ENCODE measurements around the gene PLEKHA7.
"Not testable (repeated sequence)": the region's sequence is repeated elsewhere in the genome, so short reads cannot be mapped to it uniquely, and the experiment has no call there.

PLEKHA7 gene

DNA sequence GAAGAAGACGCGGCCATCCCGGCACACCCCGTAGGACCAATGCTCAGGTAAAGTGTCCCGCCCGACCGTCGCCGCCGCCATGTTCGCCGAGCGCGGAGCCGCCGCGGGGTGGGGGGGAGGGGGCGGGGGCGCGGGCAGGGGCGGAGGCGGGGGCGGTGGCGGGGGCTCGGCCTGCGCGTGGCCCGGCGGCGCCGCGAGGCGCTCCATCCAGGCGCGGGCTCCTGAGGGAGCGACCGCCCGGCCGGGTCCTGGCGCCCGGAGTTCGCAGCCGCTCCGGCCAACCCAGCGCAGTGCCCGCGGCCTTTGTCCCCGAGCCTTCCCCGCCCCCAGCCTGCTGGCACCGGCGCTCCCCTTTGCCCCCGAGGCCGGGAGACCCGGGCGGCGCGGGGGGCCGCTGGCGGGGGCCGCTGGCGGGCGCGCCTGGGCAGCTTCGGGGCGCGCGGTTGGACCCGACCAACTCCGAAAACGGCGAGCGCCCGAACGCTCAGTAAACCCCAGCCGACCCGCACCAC lies at the start of gene PLEKHA7:
Gene PLEKHA7 (minus strand): TSS at position 94 of the 512 bp plus-strand sequence. CDS start 13 bp downstream, at position 81.
- DNase-seq: no peak

- peak; percentile 48 for DNase-seq
These were observed 49.2 kb upstream of the PLEKHA7 start for GRCh38 chr11:17063171-17064002.

- not testable (repeated sequence) for DNase-seq
These were observed 36.9 kb upstream of the PLEKHA7 start for GRCh38 chr11:17051146-17051545.

DNA sequence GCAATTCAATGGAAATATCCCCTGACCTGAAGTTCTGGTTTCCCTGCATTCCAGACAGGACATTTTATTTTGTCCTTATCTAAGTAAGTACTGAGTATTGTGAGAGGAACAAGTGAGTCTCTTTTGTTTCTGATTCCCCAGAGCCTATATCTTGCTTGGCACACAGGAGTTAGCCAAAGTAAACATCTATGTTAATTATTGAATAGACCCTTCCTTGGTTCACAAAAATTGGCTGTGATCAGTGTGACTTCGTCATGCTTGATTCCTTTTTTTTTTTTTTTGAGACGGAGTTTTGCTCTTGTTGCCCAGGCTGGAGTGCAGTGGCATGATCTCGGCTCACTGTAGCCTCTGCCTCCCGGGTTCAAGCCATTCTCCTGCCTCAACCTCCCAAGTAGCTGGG lies 34.3 kb upstream of the PLEKHA7 start:
- not testable (repeated sequence) for DNase-seq

GRCh38 chr11:17046690-17047089 lies 32.5 kb upstream of the PLEKHA7 start:
- no peak for DNase-seq

- peak; percentile 13 for DNase-seq
These were observed 22.7 kb upstream of the PLEKHA7 start for GRCh38 chr11:17036666-17037658.

GRCh38 chr11:17034027-17034426 lies 19.8 kb upstream of the PLEKHA7 start:
- DNase-seq: not testable (repeated sequence)

DNA sequence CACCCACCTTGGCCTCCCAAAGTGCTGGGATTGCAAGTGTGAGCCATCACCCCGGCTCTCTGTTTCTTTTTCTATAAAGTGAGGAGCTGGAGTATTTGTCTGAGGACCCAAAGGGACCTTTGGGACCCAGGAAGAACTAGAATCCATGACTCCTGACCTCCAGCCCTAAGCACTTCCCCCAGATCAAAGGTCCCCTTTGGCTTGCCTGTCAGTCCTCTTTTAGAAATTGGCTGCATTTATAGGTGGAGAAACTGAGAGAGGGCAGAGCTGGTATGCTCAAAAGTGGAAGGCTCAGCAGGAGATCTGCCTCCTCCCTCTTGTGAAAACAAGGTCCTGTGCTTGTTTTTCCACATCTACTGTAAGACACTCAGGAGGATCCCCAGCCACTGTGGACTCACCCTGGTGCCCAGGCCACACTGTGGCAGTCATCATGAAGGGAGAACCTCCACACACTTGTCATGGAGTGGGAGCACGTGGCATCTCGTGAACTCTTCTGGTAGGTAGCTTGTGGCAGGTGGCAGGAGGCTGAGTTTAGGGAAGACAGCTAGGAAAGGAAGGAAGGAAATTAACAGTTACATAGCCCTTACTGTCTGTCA lies 12.4 kb upstream of the PLEKHA7 start:
- no peak for DNase-seq

DNA sequence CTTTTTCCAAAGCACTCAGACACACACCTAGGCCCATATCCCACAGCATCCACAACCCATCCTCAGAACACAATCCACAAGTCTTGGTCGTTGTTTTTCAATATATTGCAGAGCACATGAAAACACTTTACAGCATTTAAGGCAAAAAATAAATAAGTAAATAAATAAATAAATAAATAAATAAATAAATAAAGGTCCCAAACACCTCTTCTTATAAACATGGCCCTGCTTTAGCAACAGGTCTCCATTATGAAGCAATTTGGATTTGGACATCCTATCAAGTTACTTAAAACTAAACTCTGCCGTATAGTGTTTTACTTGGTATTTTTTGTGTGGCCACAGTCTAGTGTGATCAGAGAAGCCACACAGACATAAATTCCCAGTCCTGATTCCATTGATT lies 10.7 kb upstream of the PLEKHA7 start:
- DNase-seq: no peak

DNA sequence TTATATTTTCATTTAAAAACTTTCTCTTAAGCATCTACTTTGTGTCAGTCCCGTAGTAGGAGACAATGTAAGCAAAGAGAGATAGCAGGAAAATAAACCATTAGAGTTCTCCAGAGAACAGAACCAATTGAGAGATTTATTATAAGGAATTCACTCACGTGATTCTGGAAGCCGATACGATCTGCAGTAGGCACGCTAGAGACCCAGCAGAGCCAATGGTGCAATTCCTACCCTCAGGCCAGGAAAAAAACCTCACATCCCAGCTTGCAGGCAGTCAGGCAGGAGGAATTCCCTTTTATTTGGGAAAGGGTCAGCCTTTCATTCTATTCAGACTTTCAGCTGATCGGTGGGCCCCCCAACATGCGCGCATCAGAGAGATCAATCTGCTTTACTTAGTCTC lies 7.3 kb upstream of the PLEKHA7 start:
- no peak for DNase-seq

DNA sequence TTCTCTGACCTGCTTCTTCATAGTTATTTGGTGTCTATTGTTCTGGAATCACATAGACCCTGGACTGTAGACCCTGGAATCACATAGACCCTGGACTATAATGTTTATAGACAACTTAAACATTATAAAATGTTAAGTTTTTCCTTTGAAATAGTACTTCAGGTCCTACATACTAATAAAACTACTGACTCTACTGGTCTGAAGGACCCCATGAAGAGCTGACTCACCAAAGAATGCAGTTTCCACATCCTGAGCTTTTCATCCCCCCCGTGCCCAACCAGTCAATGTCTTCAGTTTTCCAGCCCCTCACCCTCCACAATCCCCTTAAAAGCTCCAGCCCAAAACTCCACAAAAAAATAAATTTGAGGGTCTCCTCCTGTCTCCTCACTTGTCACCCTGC lies 6.6 kb upstream of the PLEKHA7 start:
- no peak for DNase-seq

DNA sequence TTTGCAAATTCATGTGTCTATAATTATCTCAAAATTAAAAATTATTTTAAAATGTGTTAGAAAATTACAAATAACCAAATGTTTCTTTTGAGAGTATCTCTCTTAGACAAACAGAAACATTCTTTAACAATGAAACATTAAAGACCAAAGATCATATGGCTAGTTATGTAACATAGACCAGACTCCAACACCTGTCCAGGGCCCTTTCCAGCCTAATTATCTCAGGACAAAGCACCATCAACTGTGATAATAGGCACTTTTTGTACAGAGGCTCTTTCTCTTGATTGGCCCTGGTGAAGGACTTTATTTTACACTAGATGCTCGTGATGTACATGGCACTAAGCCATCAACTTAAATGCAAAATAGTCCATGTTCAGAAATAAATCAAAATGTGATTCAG lies 5.0 kb upstream of the PLEKHA7 start:
- no peak for DNase-seq

DNA sequence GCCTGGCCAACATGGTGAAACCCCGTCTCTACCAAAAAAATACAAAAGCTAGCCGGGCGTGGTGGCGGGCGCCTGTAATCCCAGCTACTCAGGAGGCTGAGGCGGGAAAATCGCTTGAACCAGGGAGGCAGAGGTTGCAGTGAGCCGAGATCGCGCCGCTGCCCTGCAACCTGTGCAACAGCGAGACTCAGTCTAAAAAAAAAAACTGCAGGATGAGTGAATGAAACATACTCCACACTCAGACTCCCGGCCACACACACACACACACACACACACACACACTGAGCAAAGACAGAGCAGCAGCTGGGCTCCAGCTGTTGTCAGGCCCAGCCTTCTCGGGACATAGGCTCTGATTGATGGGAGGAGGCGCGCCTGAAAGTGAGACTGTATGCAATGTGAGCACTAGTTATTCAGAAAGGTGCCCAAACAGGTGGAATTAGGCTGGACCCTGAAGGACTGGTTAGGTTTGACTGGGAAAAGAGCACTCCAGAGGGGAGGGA lies 1.5 kb upstream of the PLEKHA7 start:
- no peak for DNase-seq

- DNase-seq: peak; percentile 25
These were observed 816 bp upstream of the PLEKHA7 start for GRCh38 chr11:17014833-17015626.

- DNase-seq: no peak
These were observed 480 bp downstream of the PLEKHA7 start for GRCh38 chr11:17013548-17014320.

GRCh38 chr11:17012712-17013547 lies 1.3 kb downstream of the PLEKHA7 start:
- no peak for DNase-seq

DNA sequence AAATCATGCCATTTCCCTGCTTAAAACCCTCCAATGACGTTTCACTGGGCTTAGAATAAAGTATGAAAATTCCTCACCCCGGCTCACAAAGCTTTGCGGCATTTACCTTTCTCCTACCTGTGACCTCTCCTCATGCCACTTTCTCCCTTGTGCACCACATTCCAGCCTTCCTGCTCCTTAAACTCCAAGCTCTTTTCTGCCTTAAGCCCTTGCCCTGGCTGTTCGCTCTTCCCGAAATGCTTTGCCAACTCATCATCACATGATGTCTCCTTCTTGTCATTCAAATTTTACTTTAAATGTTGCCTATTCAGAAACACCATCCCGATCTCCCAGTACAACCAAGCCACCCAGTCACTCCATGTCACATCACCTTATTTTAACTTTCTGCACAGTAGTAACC lies 2.0 kb downstream of the PLEKHA7 start:
- DNase-seq: no peak

GRCh38 chr11:17010851-17011420 lies 3.3 kb downstream of the PLEKHA7 start:
- DNase-seq: no peak

DNA sequence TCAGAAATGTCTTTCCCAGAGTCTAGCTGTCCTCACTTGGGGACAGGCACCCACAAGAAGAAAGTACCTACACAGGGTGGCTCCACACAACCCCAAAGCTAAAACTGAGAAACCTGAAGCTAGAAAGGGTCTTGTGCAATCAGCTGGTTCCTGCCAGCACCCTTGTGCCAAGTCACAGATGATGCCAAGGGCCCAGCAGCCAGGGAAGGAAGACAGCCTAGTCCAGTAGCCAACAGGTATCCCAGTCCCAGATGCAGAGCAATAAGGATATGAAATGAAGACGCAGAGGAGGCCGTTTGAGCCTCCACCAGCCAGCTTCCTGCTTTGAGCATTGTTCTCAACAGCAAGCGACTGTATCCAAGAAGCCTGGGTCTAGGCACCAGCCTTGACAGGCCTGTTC lies 6.1 kb downstream of the PLEKHA7 start:
- no peak for DNase-seq

GRCh38 chr11:17005646-17006045 lies 8.6 kb downstream of the PLEKHA7 start:
- DNase-seq: no peak
